ENCODE data around the gene FLNA. TPM values are rescaled to one million over a fixed set of nuclear protein-coding genes. Genes with fewer than 3 reads are reported as not detected.

FLNA gene
- total and polyA plus RNA-seq, 9 of the 15 experiments (the other 6 are each of a cell fraction or from before 2014, with no cell fraction given) = 6.2 to 735 (median 135) TPM

DNA sequence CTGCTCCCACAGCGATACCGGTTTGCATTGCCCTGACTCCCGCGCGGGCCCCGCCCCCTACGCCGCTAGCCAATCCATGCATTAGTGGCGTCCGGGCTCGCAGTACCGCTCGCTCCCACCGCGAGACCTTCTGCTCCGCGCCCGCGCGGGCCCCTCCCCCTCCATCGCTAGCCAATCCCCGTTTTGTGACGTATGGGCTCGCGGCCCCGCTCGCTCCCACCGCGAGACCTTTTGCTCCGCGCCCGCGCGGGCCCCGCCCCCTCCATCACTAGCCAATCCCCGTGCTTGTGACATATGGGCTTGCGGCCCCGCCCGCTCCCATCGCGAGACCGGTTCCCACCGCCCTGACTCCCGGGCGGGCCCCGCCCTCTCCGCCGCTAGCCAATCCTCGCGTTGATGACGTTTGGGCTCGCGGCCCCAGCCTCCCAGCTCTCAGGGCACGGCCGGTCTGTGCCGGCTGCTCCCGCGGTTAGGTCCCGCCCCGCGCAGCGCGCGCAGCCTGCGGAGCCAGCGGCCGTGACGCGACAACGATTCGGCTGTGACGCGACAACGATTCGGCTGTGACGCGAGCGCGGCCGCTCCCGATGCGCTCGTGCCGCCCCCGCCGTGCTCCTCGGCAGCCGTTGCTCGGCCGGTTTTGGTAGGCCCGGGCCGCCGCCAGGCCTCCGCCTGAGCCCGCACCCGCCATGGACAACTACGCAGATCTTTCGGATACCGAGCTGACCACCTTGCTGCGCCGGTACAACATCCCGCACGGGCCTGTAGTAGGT is 4.5 kb upstream of the FLNA start, which contains the start of gene EMD:
Gene EMD, plus strand, starts transcription at position 497 of the 770 bp plus-strand sequence. Its CDS starts 190 bp downstream, at position 687.
- H3K4me1 ChIP-seq (replicated peaks in 1 of 2; ENCODE audit: control insufficient read depth in 2 of 2, insufficient read depth in 2 of 2, low read length in 2 of 2) = peaks cover 16 to 57% of the 10 kb centered on the region in 2 experiments
- H3K27ac ChIP-seq (ENCODE audit: extremely low read depth, low read depth, low read length) = peak within 1 kb of the TSS; percentile 96
- peak within 1 kb of the TSS; percentile 83 for H3K4me2 ChIP-seq (ENCODE audit: insufficient read depth, low read length)
- DNase-seq (ENCODE audit: extremely low read depth in 1 of 4, low spot score in 3 of 4) = peak; percentile 80 to 98 (median 88)
- in situ Hi-C loops (cut with MboI) = loop anchor here (10.0 kb wide), 1 partner anchor 156 kb away; no protein-coding TSS in a partner anchor
- peak within 1 kb of the TSS; percentile 95 to 100 for H3K9ac ChIP-seq (ENCODE audit: insufficient read depth in 1 of 2, low read depth in 2 of 2, low read length in 2 of 2)
- ATAC-seq = peak; percentile 92
- H3K4me3 ChIP-seq = peak within 1 kb of the TSS; percentile 91
- H3K36me3 ChIP-seq (ENCODE audit: control insufficient read depth, insufficient read depth, low read length) = peaks cover 19% of the 10 kb centered on the region; the same call in 2 of the 3 replicates
- WGBS (ENCODE audit: insufficient coverage, low coverage, missing lambda C conversion rate) = under 1% methylated on average over 29 of the region's 103 CpGs
- H3K9me3 ChIP-seq (replicated peaks; ENCODE audit: control insufficient read depth, insufficient read depth, low read depth, low read length) = no peaks in the 10 kb centered on the region
- CTCF ChIA-PET (ENCODE audit: low intra/inter-chr PET ratio) = interaction anchor here (0.6 kb wide), 1 partner anchor 59 kb away, joined by 3 read pairs; no protein-coding TSS in a partner anchor
- POLR2A ChIA-PET = interaction anchor here (0.6 to 1.0 kb wide), 6 partner anchors 17 to 163 kb away, joined by 3 to 12 read pairs (median 3); partner anchors contain the start of gene RPL10
- peaks cover 26% of the 10 kb centered on the region for H3K79me2 ChIP-seq (ENCODE audit: control insufficient read depth, insufficient read depth, low read length)
- peak within 1 kb of the TSS; percentile 56; the same call in 1 of the 2 replicates for H2AFZ ChIP-seq (ENCODE audit: low read depth, low read length)
- no TSS peak for BruUV-seq (replicated peaks)
- H3K27me3 ChIP-seq (ENCODE audit: control insufficient read depth in 2 of 2, insufficient read depth in 2 of 2, low read length in 2 of 2) = no peaks in the 10 kb centered on the region
- intact Hi-C loops (cut with micrococcal nuclease) = loop anchor here (10.0 kb wide), 1 partner anchor 116 kb away; the partner anchor contains the start of gene SLC10A3
- no peaks in the 10 kb centered on the region for H3K9me1 ChIP-seq (ENCODE audit: control insufficient read depth, insufficient read depth, low read length)
- no peaks in the 10 kb centered on the region for H4K20me1 ChIP-seq (replicated peaks; ENCODE audit: control insufficient read depth, insufficient read depth, low read length)
- peak; percentile 96 for FAIRE-seq
- TF ChIP-seq EP400 (IDR thresholded peaks at IDR 0.05) (peak; percentile 73; the same call in 1 of the 2 replicates), RBFOX2 (IDR thresholded peaks at IDR 0.05; ENCODE audit: low read depth, low read length) (peak; percentile 81), RBBP5 (IDR thresholded peaks at IDR 0.05; ENCODE audit: borderline replicate concordance, insufficient read depth, low read length, poor library complexity, severe bottlenecking) (peak; percentile 23), CCNT2 (IDR thresholded peaks at IDR 0.05; ENCODE audit: borderline replicate concordance, extremely low read depth, insufficient read length, low read depth, low read length) (peak; percentile 73), CBX3 (IDR thresholded peaks at IDR 0.05; ENCODE audit: borderline replicate concordance in 1 of 2, low read length in 2 of 2) (no peak; a peak in 1 of 3 replicates), POLR2AphosphoS5 (IDR thresholded peaks at IDR 0.05; ENCODE audit: control insufficient read depth, insufficient read depth, low read depth, low read length) (peak; percentile 64), SP2 (IDR thresholded peaks at IDR 0.05; ENCODE audit: extremely low read depth, low read depth, low read length, poor library complexity, severe bottlenecking) (no peak), PHF8 (IDR thresholded peaks at IDR 0.05; ENCODE audit: borderline replicate concordance, low read length) (peak; percentile 87; the same call in 1 of the 2 replicates)
- TF ChIP-seq, protein P1, sequence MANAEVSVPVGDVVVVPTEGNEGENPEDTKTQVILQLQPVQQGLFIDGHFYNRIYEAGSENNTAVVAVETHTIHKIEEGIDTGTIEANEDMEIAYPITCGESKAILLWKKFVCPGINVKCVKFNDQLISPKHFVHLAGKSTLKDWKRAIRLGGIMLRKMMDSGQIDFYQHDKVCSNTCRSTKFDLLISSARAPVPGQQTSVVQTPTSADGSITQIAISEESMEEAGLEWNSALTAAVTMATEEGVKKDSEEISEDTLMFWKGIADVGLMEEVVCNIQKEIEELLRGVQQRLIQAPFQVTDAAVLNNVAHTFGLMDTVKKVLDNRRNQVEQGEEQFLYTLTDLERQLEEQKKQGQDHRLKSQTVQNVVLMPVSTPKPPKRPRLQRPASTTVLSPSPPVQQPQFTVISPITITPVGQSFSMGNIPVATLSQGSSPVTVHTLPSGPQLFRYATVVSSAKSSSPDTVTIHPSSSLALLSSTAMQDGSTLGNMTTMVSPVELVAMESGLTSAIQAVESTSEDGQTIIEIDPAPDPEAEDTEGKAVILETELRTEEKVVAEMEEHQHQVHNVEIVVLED (CRISPR knock-in tag; IDR thresholded peaks at IDR 0.05) = peak; percentile 65
